HL-60 (cell line): ENCODE results near the gene TGFB1.

Experiments used
- CTCF ChIP-seq: IDR thresholded peaks from one replicate; pipeline ENCODE4 v1.5.1; 2011; ENCODE audit warnings: low read length, control low read depth, inconsistent platforms; ENCODE audit not compliant: insufficient read depth
- REST ChIP-seq: IDR thresholded peaks from 2 replicates; pipeline ENCODE4 v1.6.1; 2012; ENCODE audit warnings: low read depth; ENCODE audit not compliant: insufficient replicate concordance

- TF ChIP-seq CTCF (no peak), REST (no peak)
Measured at GRCh38 chr19:41364524-41365391, 11.0 kb upstream of the TGFB1 start.
